GM19455 (cell line): ENCODE results near the gene AK5.
A peak's percentile ranks its signal among the peaks of the same experiment; 100 is the strongest.

ENCODE experiments used
- ATAC-seq: cut with Tn5 transposase; IDR thresholded peaks from one replicate; pipeline ENCODE4 v1.9.1; 2021; ENCODE audit not compliant: unreplicated experiment

AK5 gene

DNA sequence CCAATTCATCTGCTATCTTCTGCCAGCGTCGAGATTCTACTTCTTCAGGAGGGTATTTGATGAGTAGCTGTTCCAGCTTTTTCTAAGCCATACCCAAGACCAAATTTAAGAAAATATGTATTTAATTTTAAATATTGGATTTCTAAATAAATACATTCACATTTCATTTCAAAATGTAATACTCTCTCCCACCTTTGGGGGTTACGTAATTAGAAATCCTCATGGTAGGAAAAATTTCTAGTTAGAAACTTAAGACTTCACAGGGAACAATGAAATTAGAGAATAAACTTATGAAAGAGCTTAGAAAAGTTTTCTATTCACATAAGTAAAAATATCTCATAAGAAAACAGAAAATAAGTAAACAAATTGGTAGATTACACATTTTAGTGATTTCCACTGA is 297.7 kb downstream of the AK5 start:
- no peak for ATAC-seq

GRCh38 chr1:77582905-77583304 is 301.1 kb downstream of the AK5 start:
- ATAC-seq, result peak; percentile 69

- no peak for ATAC-seq
Measured at GRCh38 chr1:77583483-77583882, 301.7 kb downstream of the AK5 start.

GRCh38 chr1:77584884-77585283 is 303.1 kb downstream of the AK5 start:
- ATAC-seq, result no peak

DNA sequence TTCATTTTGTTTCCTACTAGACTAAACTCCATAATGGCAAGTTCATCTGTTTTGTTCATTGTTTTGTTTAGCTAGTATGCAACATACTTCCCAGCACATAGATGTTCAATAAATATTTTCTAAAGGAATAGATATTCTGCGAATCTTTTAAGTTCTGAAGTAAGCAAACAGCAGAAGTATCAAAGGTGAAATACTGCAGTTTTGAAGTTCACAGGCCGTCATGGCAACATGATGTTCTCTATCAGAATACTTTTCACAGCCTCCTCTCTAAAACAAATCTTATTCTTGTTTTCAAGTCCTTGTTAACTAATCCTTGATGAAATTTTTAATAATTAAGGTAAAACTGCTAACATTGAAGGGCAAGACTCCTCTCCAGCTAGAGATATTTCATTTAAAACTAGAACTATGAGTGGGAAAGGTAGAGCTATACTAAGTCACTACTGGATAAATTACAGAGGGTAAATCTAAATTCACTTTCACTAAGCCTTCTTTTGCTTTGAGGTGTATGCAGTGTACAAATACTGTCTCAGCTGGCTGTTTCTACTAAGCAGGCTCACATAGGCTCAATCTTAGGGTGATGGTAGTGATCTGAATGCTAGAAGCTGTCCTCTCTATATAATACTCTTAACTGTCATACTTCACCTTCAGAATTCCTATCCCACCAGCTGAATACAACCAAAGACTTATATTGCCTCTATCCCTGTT is 303.9 kb downstream of the AK5 start:
- ATAC-seq, result no peak

GRCh38 chr1:77589231-77589630 is 307.4 kb downstream of the AK5 start:
- ATAC-seq, result no peak

DNA sequence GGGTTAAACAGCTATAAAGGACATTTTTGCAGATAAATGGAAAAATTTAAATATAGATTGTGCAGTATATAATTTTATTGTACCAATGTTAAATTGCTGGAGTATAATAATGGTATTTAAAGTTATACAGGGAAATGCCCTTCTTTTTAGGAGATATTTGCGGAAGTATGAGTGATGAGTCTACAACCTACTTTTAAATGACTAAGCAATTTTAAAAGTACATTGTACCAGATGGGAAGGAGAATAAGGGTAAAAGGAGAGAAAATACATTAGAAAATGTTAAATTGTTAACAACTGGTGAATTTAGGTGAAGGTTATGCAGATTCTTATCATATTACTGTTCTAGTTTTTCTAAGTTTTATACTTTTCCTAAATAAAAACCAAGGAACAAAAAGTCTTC is 308.8 kb downstream of the AK5 start:
- no peak for ATAC-seq

GRCh38 chr1:77592906-77593305 is 311.1 kb downstream of the AK5 start:
- ATAC-seq, result no peak

DNA sequence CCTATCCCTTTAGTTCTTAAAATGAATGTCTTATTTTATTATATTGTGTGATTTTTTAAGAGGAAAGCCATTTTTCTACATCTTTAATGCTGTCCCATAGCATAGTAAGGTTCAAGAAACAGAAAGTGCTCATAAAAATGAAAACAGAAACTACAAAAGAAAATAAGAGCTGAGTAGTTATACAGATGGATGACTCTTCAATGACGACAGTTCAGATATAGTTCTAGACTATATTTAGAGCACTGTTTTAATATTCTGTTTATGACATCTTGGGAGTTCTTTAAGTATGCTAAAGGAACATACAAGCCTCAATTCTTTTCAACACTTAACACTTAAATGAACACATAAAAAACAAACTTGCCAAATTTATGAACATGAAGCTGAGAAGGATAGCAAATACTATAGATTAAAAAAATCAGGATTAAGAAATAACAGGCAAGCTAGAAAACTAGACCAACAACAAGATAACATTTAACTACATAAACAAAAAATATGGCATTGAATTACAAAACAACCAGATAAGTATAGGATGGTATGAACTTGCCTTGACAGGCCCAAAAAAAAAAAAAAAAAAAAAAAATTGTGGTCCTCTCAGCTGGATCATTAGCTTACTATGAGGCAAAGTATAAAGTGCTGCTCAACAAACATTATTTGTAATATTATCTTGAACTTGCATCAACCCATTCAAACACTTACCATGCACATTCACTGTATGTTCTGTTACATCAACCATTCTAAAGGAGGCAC is 312.7 kb downstream of the AK5 start:
- ATAC-seq, result peak; percentile 96

DNA sequence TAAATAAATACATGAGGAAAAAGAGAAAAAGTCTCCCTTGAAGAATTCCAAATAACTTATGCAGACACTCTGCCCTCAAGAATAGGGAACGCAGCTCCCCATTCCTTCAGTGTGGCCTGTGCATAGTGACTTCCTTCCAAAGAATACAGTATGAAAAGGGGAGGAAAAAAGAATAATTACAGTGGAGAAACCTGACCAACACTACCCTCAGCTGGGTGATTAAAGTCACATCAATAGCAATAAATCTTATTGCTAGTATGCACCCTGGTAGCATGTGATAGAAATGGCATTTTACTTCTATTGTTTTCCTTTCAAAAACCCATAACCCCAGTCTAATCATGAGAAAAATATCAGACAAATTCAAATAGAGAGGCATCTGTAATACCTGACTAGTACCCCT is 315.5 kb downstream of the AK5 start:
- ATAC-seq, result no peak

GRCh38 chr1:77605246-77606026 is 323.6 kb downstream of the AK5 start:
- ATAC-seq, result no peak

DNA sequence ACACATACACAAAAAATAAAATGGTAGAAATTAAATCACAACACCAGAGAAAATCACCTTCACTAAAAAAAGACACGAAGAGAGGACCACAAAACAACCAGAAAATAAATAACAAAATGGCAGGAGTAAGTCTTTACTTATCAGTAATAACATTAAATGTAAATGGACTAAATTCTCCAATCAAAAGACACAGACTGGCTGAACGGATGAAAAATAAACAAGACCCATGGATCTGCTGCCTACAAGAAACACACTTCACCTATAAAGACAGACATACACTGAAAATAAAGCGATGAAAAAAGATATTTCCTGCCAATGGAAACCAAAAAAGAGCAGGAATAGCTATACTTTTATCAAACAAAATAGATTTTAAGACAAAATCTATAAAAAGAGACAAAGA is 327.1 kb downstream of the AK5 start:
- no peak for ATAC-seq
